PFSK-1 (cell line): ENCODE measurements around the gene MMEL1.

Source experiments
- FOXP2 ChIP-seq: optimal IDR thresholded peaks from 2 replicates; pipeline ENCODE3; 2011; ENCODE audit warnings: borderline replicate concordance, control low read depth, inconsistent platforms; ENCODE audit not compliant: insufficient read depth; ENCODE audit errors: extremely low read length, extremely low read depth
- POLR2AphosphoS5 ChIP-seq: IDR thresholded peaks from 2 replicates; pipeline ENCODE4 v1.6.1; 2012; ENCODE audit warnings: low read depth, mild to moderate bottlenecking, control low read depth, low read length, moderate library complexity

DNA sequence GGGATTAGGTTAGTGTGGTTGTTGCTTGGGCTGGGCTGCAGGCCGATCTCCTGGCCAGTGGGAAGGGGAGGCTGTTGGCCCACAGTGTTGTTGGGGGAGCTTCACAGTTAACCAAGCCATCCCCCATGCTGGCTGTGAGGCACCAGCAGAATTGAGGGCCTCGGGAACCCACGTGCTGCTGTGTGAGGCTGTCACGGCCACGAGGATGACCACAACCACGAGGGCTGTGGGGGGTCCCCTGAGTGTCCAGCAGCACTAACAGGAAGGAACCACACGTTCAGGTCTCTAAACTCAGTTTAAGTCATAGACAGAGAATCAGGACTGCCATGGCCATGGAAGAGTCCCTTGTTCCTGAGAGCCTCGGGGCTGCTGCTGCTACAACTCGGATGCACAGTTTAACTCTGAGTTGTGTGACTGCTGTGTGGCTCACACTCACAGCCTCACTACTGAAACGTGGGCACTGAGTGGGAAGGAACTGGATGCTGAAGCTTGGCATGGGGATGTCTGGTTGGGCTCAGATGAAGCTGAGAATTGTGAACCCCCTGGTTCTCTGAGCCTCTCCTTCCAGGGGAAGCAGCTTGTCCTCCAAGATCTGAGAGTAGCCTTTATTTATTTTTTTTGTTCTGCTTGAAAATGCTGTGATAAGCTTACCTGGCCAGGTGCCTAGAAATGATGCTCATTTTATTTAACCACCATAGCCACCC is 4.8 kb upstream of the MMEL1 start:
- TF ChIP-seq POLR2AphosphoS5 (no peak), FOXP2 (no peak)
